ENCODE data around the gene VSIG1.

VSIG1 gene

GRCh38 chrX:108044554-108045256, at the start of gene VSIG1:
TSS of gene VSIG1 (plus strand) at chrX:108045065. CDS start at chrX:108045131, 66 bp downstream.
- DNase-seq (ENCODE audit: low read depth) = no peak

- DNase-seq (ENCODE audit: low read depth) = no peak
These were observed 48.7 kb upstream of the VSIG1 start for GRCh38 chrX:107996124-107996523.

GRCh38 chrX:108000751-108001150, 44.1 kb upstream of the VSIG1 start:
- DNase-seq (ENCODE audit: low read depth) = no peak

- DNase-seq (ENCODE audit: low read depth) = no peak
These were observed 43.5 kb upstream of the VSIG1 start for GRCh38 chrX:108001218-108001814.

- peak; percentile 4 for DNase-seq (ENCODE audit: low read depth)
These were observed 26.0 kb upstream of the VSIG1 start for GRCh38 chrX:108018656-108019381.

- DNase-seq (ENCODE audit: low read depth) = no peak
These were observed 25.4 kb upstream of the VSIG1 start for GRCh38 chrX:108019382-108019875.

- no peak for DNase-seq (ENCODE audit: low read depth)
These were observed 24.2 kb upstream of the VSIG1 start for GRCh38 chrX:108020631-108021030.

GRCh38 chrX:108022491-108023089, 22.3 kb upstream of the VSIG1 start:
- DNase-seq (ENCODE audit: low read depth) = no peak

GRCh38 chrX:108025376-108025775, 19.5 kb upstream of the VSIG1 start:
- DNase-seq (ENCODE audit: low read depth) = no peak

GRCh38 chrX:108025954-108026600, 18.8 kb upstream of the VSIG1 start:
- no peak for DNase-seq (ENCODE audit: low read depth)

GRCh38 chrX:108028854-108029253, 16.0 kb upstream of the VSIG1 start:
- no peak for DNase-seq (ENCODE audit: low read depth)

- DNase-seq (ENCODE audit: low read depth) = no peak
These were observed 14.7 kb upstream of the VSIG1 start for GRCh38 chrX:108029928-108030711.

- DNase-seq (ENCODE audit: low read depth) = no peak
These were observed 11.9 kb upstream of the VSIG1 start for GRCh38 chrX:108032944-108033343.

GRCh38 chrX:108033890-108034289, 11.0 kb upstream of the VSIG1 start:
- DNase-seq (ENCODE audit: low read depth) = no peak

GRCh38 chrX:108034725-108035124, 10.1 kb upstream of the VSIG1 start:
- no peak for DNase-seq (ENCODE audit: low read depth)

- no peak for DNase-seq (ENCODE audit: low read depth)
These were observed 8.4 kb upstream of the VSIG1 start for GRCh38 chrX:108036298-108036973.

GRCh38 chrX:108049649-108050048, 4.8 kb downstream of the VSIG1 start:
- no peak for DNase-seq (ENCODE audit: low read depth)

- no peak for DNase-seq (ENCODE audit: low read depth)
These were observed 8.4 kb downstream of the VSIG1 start for GRCh38 chrX:108053218-108053617.

GRCh38 chrX:108055546-108055945, 10.7 kb downstream of the VSIG1 start:
- no peak for DNase-seq (ENCODE audit: low read depth)

GRCh38 chrX:108059801-108060200, 14.9 kb downstream of the VSIG1 start:
- DNase-seq (ENCODE audit: low read depth) = no peak

- no peak for DNase-seq (ENCODE audit: low read depth)
These were observed 19.1 kb downstream of the VSIG1 start for GRCh38 chrX:108064001-108064400.

Measured in activated T-helper 9 cell treated with anti-CD3 and anti-CD28 coated beads, Interleukin-2, amount 50 U/mL, for 16 hours (primary cell).